Measurements from ENCODE around the gene LAPTM5.

Gene LAPTM5

DNA sequence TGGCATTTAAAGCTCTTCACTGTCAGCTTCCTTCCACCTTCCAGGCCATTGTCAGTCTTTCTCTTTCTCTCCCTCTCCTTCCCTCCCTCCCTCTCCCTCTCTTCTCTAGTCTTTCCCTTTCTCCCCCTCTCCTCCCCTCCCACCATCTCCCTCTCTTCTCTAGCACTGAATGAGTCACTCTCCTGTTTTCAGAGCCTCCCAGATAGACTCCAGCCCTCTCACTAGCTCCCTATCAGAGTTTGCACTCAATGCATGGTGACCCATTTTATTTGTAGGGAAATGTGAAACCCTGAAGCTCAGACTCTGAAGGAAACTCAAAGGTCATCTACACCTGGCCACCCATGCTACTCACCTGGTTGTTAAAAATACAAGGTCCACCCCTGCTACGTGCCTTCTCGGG is 29.8 kb downstream of the LAPTM5 start:
- no peak for DNase-seq

DNA sequence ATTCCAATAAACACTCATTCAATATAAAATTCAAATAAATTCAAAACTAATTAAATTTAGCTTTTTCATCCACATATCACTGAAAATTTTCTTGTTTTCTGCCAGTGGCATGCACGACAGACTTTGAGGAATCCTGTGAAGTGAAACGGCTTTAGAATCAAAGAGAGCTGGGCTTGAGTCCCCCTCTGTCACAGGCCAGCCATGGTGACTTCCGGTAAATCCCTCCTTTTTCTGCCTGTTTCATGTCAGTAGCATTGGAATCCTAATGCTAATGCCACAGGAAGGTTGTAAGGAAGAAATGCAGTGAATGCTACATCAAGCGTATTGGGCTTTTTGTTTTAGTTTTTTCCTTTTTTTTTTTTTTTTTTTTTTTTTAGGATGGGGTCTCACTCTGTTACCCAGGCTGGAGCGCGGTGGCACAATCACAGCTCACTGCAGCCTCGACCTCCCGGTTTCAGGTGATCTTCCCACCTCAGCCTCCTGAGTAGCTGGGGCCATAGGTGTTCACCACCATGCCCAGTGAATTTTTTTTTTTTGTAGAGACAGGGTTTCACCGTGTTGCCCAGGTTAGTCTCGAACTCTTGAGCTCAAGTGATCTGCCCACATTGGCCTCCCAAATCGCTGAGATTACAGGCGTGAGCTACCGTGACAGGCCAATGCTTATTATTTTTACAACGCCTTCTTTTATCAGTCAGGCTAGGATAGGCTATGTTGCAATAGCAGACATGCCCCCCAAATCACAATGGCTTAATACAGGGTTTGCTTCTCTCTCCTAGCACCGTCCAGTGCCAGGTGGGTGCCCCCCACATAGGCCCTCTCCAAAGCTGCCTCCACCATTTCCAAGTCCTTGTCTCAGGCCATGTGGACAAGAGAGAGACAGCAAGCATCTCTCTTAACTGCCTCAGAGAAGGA is 30.5 kb downstream of the LAPTM5 start:
- DNase-seq: no peak

DNA sequence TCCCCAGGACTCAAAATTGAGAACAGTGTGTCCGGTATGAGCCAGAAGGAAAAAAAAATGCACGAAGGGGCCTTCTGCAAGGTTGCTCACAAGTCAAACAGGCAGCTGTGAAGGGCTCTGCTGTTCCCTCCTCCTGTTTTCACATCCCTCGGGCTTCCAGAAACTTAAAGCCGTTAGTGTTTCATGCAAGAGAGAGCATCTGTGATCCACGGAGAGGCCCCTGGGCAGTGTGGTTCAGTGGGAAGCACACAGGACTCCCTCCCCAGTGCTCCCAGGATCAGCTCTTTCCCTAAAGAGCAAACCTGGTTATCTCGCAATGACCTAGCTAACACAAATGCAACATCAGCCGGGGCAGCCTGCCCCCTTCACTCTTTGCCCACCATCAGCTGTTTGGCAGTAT is 31.3 kb downstream of the LAPTM5 start:
- DNase-seq: no peak

DNA sequence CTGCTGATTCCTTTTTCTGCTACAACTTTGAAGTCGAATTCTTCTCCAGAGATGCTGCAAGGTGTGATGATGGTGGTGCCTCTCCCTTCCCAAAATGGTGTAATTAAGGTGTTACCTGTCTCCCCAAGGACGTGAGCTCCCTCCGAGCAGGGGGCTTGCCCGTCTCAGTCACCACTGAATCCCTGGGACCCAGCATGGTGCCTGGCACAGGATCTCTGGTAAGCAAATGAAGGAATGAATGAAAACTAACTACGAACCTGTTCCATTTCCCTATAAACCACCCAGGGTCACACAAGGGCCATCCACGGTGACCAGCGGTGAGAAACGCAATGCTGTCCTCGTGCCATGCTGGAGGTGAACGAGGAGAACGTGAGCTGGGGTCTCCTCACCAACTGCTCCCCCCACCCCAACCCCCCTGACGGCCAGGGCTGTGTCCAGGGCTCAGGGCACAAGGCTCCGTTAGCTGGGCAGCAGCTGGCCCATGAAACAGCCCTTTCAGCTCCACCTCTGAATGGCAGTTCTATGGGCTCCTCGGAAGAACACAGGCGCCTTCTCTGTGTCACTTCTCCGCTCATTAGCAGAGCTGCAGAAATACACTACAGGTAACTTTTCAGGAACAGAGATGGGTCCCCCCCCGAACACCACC is 32.0 kb downstream of the LAPTM5 start:
- no peak for DNase-seq

DNA sequence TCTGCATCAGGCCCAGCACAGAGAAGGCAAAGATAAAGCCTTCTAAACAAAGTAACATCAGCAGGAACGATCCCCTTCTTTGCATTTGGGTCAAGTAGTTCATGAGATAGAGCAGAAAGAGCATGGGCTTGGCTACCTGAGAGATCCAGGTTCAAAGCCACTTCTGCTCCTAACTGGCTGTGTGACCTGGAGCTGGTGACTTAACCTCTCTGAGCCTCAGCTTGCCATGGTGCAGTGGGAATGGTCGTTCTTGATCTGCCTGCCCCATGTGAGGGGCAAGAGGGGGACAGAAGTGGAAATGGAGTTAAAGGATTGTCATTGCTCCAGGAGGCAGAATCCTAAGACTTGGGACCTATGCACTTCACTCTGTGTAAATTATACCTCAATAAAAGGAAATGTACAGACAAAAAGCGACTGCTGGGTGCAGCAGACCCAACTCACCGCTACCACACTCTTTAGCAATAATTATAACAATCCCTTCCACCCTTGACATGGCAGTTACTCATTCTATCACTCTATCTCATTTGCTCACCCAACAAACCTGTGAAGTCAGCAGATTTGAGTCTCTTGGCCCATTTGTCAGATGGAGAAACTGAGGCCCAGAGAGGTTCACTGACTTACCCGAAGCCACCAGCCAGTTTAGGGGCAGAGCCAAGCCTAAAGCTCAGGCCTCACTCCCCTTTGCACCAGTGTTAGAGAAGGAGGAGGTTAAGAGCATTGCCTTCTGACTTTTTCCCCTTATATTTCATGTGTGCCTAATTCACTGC is 32.7 kb downstream of the LAPTM5 start:
- no peak for DNase-seq

DNA sequence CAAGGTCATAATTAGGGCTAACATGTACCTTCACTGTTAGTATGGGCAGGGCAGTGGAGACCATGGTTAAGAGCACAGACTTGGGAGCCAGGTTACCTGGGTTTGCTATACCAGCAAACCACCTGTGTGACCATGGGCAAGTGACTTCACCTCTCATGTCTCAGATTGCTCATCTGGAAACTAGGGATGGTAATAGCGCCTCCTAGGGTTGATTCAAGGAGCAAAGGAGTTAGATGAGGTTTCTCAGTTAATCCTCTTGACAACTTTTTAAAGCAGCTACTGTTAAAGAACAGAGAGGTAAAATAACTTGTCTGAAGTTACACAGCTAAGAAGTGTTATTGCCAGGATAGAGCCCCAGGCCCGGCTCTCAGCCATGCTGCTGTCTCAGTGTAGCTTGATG is 33.4 kb downstream of the LAPTM5 start:
- no peak for DNase-seq

DNA sequence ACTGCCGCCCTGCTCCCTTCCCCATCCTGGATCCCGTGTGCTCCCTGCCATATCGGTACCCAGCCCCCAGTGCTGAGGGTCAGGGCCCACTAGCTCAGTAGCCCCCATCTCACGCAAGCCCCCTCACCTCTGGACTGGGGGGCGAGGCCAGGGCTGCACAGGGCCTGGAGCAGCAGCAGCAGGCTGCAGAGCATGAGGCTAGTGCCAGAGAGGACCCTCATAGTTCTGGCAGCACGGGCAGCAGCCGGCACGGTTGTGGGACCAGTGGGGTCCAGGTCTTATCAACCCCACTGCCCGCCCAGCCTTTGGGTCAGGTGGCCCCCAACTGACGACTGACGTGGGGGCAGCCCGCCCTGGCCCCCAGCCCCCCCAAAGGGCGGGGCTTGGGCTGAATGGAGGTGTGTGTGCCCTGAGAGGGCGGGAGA is 34.2 kb downstream of the LAPTM5 start, which contains the start of gene MATN1:
MATN1 (minus strand) TSS at position 255 of the 425 bp plus-strand sequence; CDS start at position 221, 34 bp downstream.
- no peak for DNase-seq

DNA sequence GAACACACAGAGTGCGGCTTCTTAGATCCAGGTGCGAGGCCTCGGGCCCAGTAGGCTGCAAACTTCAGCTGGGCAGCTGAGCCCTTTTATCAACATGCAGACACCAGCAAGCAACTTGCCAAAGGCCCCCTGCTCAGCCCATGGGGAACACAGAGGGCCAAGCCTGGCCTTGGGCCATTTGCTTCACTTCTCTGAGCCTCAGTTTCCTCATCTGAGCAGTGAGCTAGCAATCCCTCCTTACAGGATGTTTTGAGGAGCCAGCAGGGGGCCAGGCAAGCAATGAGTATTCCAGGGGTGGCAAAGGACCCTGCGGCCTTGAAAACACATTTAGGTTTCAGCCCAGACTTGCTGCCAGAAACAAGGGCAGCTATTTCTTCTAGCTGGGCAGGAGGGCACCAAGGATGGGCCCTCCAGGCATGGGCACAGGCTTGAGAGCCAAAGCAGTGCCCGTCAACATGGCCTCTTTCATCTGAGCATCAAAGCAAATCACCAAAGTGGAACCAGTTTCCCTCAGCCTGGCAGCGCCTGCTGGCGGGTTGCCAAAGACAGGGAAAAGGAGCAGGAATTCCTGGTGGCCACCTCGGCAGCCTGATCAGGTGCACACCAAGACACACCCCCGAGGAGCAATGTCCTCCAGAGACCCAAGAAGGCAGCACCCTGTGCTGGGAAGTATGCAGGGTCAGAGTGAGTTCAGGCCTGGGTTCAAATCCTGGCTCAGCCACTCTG is 35.6 kb downstream of the LAPTM5 start:
- DNase-seq: no peak

DNA sequence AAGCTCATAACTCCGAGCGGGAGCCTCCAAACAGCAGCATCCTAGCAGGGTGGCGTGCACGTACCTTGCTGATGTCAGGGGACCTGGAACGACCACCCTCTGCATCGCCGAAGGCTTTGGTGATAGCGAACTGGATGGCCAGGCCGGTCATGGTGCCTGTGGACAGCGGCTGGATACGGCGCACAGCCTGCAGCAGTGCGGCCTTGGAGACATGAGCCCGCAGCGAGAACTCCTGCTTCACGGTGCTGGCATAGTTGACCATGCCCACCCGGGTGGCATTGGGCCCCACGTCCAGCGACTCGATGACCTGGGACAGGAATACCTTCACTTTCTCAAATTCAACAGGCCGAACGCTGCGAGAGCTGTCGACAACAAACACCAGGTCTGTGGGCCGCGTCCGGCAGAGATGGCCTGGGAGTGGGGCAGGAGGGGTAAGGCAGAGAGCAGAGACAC is 36.2 kb downstream of the LAPTM5 start:
- DNase-seq: no peak

DNA sequence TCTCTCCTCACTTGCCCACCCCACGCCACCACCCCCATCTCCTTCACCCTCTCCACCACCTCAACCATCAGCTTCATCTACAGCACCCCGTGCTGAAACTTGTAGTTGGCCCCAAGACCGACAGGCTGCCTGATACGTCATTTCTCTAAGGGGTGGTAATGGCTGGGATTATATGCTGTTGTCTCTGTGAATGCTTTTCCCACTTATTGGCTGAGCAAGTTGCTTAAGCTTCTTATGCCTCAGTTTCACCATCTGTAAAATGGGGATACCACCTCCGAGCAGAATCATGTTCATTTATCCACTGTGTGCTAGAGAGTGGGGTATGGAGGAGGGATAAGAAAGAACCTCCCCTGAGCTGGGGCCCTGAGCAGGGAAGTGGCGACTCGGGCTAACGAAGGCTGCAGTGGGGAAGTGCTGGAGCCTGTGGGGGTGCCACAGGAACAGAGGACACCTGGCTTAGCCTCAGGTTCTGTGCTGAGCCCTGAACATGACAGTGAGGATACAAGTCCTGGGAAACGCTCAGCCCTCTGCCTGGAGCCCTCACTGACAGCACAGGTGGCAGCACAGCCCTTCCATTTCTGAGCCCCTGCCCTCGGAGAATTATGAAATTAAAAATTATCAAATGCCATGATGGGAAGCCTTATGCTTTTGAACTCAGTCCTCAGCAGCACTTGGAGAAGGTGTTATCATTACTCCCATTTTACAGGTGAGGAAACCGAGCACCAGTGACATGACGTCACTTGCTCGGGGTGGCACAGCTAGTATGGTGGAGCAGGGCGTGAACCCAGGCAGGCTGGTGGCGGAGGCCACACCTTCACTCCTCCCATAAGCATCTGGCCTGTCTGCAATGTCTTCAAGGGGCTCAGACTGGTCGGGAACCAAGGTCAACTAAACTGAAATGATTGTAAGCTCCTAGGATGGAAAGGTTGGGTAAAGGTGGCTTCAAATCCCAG is 37.0 kb downstream of the LAPTM5 start:
- DNase-seq: no peak

DNA sequence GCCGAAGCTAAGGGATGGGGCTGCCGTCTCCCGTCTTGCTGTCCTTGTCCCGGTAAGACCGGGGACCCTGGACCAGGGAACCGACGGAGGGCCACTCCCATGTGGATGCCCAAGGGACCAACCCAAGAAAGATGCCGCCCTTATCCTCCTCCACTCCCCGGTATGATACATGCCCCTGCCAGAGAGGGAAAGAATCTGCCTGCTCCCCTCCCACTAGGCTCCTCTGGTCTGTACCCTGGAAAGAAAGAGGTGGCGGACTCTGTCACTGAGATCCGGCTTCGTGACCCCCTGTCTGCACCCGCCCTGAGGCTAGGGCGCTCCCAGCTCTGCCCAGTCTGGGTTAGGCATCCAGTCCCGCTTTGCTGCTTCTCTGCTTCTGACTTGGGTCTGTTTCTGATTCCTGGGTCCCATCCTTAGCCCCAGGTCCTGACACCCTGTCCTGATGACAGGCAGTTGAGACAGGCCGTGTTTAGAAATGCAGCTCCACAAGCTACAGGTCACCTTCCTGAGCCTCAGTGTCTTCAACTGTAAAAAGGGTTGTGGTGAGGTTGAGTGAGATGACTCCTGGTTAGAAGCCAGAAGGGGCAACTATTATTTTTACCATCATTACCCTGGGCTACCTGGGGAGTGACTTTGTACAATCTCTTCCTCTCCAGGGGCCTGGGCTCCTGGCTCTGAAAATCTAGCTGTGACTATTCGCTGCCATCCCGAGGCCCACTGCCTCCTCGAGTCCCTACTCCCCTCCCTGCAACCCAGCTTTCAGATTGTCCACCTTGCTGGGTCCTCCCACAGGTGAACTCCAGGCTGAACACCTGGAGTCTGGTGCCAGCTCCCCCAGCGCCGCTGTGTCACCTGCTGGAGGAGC is 37.9 kb downstream of the LAPTM5 start:
- DNase-seq: no peak

DNA sequence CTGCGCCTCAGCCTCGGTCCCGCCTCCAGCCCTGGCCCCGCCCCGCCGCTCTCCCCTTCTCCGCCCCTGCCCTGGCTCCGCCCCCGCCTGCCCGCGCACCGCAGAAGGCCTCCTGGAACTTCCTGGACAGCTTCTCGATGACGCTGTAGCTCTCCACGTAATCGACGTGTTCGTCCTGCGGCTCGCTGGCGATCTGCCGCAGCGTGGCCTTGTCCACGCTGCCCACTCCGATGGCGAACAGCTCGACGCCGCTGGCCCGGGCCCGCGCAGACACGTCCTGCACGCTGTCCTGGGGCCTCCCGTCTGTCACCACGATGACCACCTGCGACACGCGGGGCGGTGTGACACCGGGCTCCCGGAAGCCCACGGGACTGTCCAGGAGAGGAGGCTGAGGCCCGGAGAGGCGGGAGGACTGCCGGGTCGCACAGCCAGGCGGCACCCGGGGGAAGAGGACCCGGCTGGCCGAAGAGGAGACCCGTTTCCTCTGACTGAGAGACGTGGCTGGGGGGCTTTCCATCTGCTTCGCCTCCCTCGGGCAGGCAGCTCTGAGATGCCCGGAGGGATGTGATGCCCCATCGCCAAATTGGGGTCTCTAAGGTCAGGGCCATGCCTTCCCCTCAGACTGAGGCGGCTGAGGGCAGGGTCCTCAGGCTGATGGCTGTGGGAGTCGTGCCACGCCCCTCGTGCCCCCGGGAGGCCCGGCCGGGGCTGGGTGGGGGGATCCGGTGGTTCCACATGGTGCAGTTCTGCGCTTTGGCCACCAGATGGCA is 38.8 kb downstream of the LAPTM5 start:
- DNase-seq: peak; percentile 96

DNA sequence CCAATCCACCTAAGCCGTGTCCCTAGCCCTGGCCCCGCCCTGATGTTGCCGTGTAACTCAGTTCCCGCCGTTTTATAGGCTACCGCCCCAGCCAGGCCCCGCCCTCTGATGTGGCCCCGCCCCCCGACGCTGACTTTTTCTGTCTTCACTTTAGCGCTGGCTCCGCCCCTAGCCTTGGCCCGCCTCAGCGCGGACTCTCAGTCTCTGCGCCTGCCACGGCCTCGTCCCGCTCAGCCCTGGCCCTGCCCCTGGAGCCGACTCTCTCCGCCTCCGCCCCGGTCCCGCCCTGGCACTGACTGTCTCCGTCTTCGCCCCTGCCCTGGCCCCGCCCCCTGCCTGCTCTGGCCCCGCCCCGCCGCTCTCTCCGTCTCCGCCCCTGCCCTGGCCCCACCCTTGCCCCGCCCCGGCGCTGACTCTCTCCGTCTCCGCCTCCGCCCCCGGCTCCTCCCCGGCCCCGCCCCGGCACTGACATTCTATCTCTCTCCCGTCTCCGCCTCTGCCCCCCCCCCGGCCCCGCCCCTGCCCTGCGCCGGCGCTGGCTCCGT is 39.4 kb downstream of the LAPTM5 start:
- peak; percentile 99 for DNase-seq

DNA sequence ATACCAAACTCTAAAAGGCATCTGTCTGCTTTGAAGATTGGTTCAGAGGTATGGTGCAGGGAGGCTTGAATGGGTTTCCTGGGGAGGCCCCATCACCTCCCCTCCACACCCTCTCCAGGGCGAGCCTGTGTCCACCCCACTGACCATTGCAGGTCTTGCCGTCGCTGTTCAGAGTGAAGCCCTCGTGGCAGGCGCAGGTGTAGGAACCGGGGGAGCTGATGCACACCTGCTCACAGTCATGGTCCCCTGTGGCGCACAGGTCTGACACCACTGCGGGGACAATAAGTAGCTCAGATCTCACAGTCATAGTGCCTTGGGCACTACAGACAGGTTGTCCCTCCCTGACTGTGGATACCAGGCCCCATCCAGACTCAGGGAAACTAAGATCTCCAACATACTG is 40.9 kb downstream of the LAPTM5 start:
- DNase-seq: no peak

DNA sequence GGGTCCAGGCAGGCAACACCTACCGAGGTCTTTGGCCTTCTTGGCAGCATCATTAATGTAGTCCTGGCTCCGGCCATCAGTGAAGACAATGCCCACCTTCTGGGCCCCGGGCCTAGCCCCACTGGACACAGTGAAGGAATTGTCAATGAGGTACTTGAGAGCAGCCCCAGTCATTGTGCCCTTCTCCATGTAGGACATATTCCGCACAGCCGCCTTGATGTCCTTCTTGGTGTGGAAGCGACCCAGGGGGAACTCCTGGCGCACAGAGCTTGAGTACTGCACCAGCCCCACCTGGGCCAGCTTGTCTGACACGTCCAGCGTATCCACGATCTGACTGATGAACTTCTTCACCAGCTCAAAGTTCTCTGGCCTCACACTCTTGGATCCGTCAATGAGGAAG is 41.7 kb downstream of the LAPTM5 start:
- DNase-seq: no peak

DNA sequence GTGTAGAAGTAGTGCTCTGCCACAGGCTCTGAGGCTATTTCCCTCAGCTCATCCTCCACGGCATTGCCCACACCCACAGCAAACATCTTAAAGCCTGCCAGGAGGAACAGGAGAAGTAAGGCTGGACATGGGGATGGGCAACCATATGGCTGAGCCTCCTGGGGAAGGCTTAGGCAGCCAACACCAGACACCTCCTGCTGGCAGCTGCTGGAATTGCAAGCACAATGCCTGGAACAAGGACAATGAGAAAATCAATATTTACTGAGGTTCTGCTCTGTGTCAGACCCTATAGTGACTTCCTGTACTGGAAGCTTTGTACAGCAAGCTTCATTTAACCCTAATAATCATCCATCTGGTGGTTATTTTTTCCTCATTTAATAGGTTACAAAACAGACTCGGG is 42.4 kb downstream of the LAPTM5 start:
- no peak for DNase-seq

DNA sequence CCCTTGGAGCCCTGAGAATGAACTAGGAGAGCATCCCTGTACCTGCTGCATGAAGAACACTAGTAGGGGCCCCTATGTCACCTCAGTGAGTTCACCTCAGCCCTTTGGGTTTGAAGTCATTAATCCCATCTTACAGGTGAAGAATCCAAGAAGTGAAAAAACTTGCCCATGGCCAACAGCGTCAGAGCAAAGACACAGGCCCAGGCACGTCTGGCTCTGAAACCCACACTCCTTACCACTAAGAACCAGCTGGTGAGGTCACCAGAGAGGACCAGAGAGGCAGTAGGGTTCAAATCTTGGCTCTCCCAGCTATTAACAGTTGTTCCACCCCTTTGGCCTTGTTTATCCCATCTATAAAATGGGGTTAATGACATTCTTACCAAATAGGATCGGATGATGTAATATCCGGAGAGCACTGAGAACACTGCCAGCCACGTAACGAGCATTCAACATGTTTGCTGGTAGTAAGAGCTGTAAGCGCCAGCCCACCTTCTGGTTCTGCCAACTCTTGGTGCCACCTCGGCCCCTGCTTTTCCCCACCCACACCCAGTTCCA is 43.0 kb downstream of the LAPTM5 start:
- no peak for DNase-seq

DNA sequence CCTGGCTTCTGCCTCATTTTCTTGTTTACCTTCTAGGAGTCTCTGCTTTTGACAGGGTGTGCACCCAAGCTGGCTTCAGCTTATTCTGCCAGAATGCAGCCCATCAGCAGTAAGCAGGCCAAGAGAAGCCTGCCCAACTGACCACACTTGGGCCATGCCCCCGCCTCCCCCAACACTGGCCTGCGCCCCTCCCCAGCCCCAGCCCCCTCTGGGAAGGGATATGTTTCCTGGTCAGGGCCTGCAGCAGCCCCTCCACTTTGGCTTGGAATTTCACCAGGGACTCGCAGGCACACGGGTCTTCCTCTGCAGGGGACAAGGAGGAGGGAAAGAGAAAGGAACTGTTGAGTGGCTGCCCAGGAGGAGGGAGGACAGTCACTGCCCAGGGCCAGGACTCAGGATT is 43.5 kb downstream of the LAPTM5 start:
- DNase-seq: no peak

DNA sequence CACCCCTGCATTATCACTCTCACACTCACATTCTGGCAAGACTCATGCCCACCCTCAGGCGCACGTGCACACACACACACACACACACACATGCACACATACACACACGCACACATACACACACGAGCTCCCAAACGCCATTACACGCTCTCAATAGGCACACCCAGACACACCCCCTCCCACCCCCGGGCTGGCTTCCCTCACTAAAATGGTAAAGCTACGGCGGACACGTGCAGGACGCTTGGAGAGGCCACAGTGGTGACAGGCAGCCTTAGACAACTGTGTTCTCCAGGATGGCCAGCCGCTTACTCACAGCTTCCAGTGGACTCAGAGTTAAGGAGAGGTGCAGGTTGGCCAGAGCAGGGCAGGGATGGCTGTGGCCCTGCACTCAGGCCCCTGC is 44.3 kb downstream of the LAPTM5 start:
- DNase-seq: no peak

Measured in central memory CD4-positive, alpha-beta T cell (primary cell).